Stimulated activated CD4-positive, alpha-beta T cell treated with anti-CD3 and anti-CD28 coated beads, Interleukin-2, amount 100 ng/mL, for 4 hours (primary cell): ENCODE data around the gene CHD5.
A peak's percentile ranks its signal among the peaks of the same experiment; 100 is the strongest.
"Not testable (repeated sequence)": the region's sequence is repeated elsewhere in the genome, so short reads cannot be mapped to it uniquely, and the experiment has no call there.

ENCODE experiments used
- DNase-seq: peaks from one replicate; pipeline ENCODE4 v3.0.0-alpha.2; 2020; ENCODE audit warnings: low read depth

CHD5 gene

GRCh38 chr1:6180268-6180706, at the start of gene CHD5:
CHD5 (minus strand) TSS chr1:6180321; CDS start chr1:6180023, 298 bp downstream.
- no peak for DNase-seq

- DNase-seq, result no peak
These were observed 45.5 kb upstream of the CHD5 start for GRCh38 chr1:6225651-6226050.

GRCh38 chr1:6224718-6225117, 44.6 kb upstream of the CHD5 start:
- DNase-seq, result no peak

- no peak for DNase-seq
These were observed 43.5 kb upstream of the CHD5 start for GRCh38 chr1:6223617-6224016.

- no peak for DNase-seq
These were observed 42.5 kb upstream of the CHD5 start for GRCh38 chr1:6222636-6223035.

- no peak for DNase-seq
These were observed 41.2 kb upstream of the CHD5 start for GRCh38 chr1:6221210-6221784.

- no peak for DNase-seq
These were observed 40.1 kb upstream of the CHD5 start for GRCh38 chr1:6220236-6220635.

- not testable (repeated sequence) for DNase-seq
These were observed 39.5 kb upstream of the CHD5 start for GRCh38 chr1:6219641-6220040.

GRCh38 chr1:6218375-6219164, 38.4 kb upstream of the CHD5 start:
- no peak for DNase-seq

- DNase-seq, result no peak
These were observed 32.3 kb upstream of the CHD5 start for GRCh38 chr1:6212193-6212959.

- DNase-seq, result no peak
These were observed 31.6 kb upstream of the CHD5 start for GRCh38 chr1:6211731-6212130.

GRCh38 chr1:6210591-6211355, 30.7 kb upstream of the CHD5 start:
- no peak for DNase-seq

GRCh38 chr1:6209661-6210580, 29.8 kb upstream of the CHD5 start:
- DNase-seq, result no peak

GRCh38 chr1:6208723-6209660, 28.9 kb upstream of the CHD5 start:
- DNase-seq, result no peak

GRCh38 chr1:6207921-6208320, 27.8 kb upstream of the CHD5 start:
- no peak for DNase-seq

GRCh38 chr1:6207075-6207885, 27.2 kb upstream of the CHD5 start:
- DNase-seq, result no peak

- no peak for DNase-seq
These were observed 26.4 kb upstream of the CHD5 start for GRCh38 chr1:6206520-6206855.

- peak; percentile 46 for DNase-seq
These were observed 25.9 kb upstream of the CHD5 start, which contains the start of gene RNF207 for GRCh38 chr1:6205849-6206519. RNF207 (plus strand) TSS chr1:6206119; CDS start chr1:6206536, 417 bp downstream.

- no peak for DNase-seq
These were observed 22.1 kb upstream of the CHD5 start for GRCh38 chr1:6202256-6202655.
